ENCODE measurements around the gene PLAAT3. TPM values are rescaled to one million over a fixed set of nuclear protein-coding genes. Genes with fewer than 3 reads are reported as not detected.
"Not testable (repeated sequence)": the region's sequence is repeated elsewhere in the genome, so short reads cannot be mapped to it uniquely, and the experiment has no call there.

Gene PLAAT3
- total RNA-seq, 1 donor from 2014 or later: 70.3 TPM

- H3K27me3 ChIP-seq: no peaks in the 10 kb centered on the region
- ATAC-seq (no peak), DNase-seq (no peak)
- TF ChIP-seq CTCF (IDR thresholded peaks at IDR 0.05): no peak
- H3K4me1 ChIP-seq: no peaks in the 10 kb centered on the region
- intact Hi-C loops (cut with DNase I): no loop called here
- H3K36me3 ChIP-seq: peaks cover 67% of the 10 kb centered on the region
- H3K4me3 ChIP-seq: no peak overlapping the region
- no peaks in the 10 kb centered on the region for H3K9me3 ChIP-seq
- no peak overlapping the region for H3K27ac ChIP-seq
Observed at GRCh38 chr11:63641727-63642126, 27.5 kb upstream of the PLAAT3 start.

GRCh38 chr11:63639199-63639832 is 25.1 kb upstream of the PLAAT3 start:
- DNase-seq (no peak), ATAC-seq (no peak)
- H3K27ac ChIP-seq: no peak overlapping the region
- no peaks in the 10 kb centered on the region for H3K27me3 ChIP-seq
- H3K9me3 ChIP-seq: no peaks in the 10 kb centered on the region
- peak; percentile 54 for TF ChIP-seq CTCF (IDR thresholded peaks at IDR 0.05)
- H3K4me1 ChIP-seq: no peaks in the 10 kb centered on the region
- no peak overlapping the region for H3K4me3 ChIP-seq
- H3K36me3 ChIP-seq: peaks cover 67% of the 10 kb centered on the region
- intact Hi-C loops (cut with DNase I): loop anchor here (10.0 kb wide), 1 partner anchor 165 kb away; no protein-coding TSS in a partner anchor

- H3K27me3 ChIP-seq: not testable (repeated sequence)
- intact Hi-C loops (cut with DNase I): loop anchor here (10.0 kb wide), 1 partner anchor 164 kb away; no protein-coding TSS in a partner anchor
Observed at GRCh38 chr11:63638436-63638835, 24.2 kb upstream of the PLAAT3 start.

DNA sequence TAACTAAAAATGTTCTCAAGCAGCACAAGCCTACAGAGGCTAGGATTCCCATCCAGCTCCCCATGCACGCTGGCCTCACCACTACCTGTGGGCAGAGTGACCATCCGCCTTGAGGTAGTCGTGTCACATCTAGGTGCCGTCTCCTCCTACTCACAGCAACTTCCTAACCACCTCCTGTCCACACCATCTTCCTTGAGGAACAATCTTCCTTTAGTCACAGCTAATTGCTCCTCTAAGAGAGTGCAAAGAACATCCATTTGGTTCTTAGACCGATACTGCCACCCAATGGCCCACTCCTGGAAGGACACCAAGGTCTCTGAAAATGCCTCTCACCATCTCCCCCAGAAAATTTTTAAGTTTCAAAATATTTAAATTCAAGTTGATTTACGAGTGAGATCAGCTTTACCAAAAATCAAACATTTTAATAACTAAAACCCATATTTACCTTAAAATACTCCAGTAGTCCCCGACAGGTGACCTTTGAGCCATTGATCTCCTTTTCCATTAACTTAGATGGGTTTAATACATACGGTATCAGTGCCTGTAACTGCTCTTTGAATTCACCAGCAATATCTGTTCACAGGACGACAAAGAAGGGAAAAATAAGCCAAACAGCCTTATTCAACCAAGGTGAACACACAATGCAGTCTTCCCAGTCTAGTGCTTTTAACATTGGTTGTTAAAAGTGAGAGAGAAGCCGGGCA is 21.7 kb upstream of the PLAAT3 start:
- H3K36me3 ChIP-seq: peaks cover 60% of the 10 kb centered on the region
- peak; percentile 81 for TF ChIP-seq CTCF (IDR thresholded peaks at IDR 0.05)
- no peak overlapping the region for H3K4me3 ChIP-seq
- DNase-seq (no peak), ATAC-seq (peak; percentile 93)
- intact Hi-C loops (cut with DNase I): loop anchor here (10.0 kb wide), 1 partner anchor 161 kb away; no protein-coding TSS in a partner anchor
- H3K27me3 ChIP-seq: no peaks in the 10 kb centered on the region
- no peak overlapping the region for H3K27ac ChIP-seq
- no peaks in the 10 kb centered on the region for H3K9me3 ChIP-seq
- no peaks in the 10 kb centered on the region for H3K4me1 ChIP-seq

More at GRCh38 chr11:63638436-63638835, 24.2 kb upstream of the PLAAT3 start:
- not testable (repeated sequence) for H3K4me1 ChIP-seq, H3K4me3 ChIP-seq, ATAC-seq, DNase-seq, H3K27ac ChIP-seq, H3K9me3 ChIP-seq
- peaks cover 60% of the 10 kb centered on the region for H3K36me3 ChIP-seq

DNA sequence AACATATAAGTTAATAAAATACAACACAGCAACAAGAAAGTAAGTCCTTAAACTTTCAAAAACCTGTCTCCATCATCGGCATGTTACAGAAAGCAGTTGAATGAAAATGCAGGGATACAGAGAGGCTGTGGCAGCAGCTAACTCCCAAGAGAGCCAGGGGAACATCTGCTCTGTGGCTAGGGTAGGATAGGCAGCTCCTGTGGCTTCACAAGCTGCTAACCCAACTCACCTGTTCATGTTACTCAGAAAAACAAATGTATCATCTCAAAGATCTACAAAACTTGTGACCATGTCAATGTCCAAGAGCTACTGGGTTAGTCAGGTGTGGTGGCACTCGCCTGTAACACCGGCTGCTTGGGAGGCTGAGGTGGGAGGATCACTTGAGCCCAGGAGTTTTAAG is 15.2 kb upstream of the PLAAT3 start:
- no peak for DNase-seq
- Histone ChIP-seq H3K27ac (no peak overlapping the region), H3K4me3 (no peak overlapping the region), H3K4me1 (no peaks in the 10 kb centered on the region), H3K27me3 (no peaks in the 10 kb centered on the region), H3K36me3 (peaks cover 67% of the 10 kb centered on the region), H3K9me3 (no peaks in the 10 kb centered on the region)
- ATAC-seq: no peak
- no peak for TF ChIP-seq CTCF (IDR thresholded peaks at IDR 0.05)
- intact Hi-C loops (cut with DNase I): no loop called here

GRCh38 chr11:63623513-63624140 is 9.4 kb upstream of the PLAAT3 start:
- Histone ChIP-seq H3K27ac (no peak overlapping the region), H3K4me1 (no peaks in the 10 kb centered on the region), H3K36me3 (peaks cover 16% of the 10 kb centered on the region), H3K27me3 (no peaks in the 10 kb centered on the region), H3K4me3 (no peak overlapping the region), H3K9me3 (no peaks in the 10 kb centered on the region)
- intact Hi-C loops (cut with DNase I): no loop called here
- DNase-seq: no peak
- no peak for TF ChIP-seq CTCF (IDR thresholded peaks at IDR 0.05)
- no peak for ATAC-seq

Data from upper lobe of right lung (tissue), 1 donor.